ENCODE measurements around the gene ARHGEF19.

DNA sequence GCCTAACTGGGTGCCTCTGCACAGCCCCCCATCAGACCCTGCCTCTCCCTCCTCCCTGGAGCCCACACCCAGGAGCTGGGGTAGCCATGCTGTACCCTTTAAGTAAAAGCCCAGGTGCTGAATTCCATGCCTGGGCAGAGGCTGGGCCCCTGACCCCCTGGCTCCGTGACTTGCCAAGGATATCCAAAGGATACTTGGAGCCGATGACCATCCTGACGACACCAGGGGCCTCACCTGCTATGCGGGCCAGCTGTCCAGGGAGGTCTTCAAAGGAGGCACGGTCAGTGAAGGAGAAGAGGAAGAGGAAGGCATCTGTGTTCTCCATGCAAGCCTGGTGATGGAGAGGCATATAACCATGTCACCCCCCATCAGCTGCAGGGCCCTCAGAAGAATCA lies 19.9 kb upstream of the ARHGEF19 start:
- TF ChIP-seq, protein P1, sequence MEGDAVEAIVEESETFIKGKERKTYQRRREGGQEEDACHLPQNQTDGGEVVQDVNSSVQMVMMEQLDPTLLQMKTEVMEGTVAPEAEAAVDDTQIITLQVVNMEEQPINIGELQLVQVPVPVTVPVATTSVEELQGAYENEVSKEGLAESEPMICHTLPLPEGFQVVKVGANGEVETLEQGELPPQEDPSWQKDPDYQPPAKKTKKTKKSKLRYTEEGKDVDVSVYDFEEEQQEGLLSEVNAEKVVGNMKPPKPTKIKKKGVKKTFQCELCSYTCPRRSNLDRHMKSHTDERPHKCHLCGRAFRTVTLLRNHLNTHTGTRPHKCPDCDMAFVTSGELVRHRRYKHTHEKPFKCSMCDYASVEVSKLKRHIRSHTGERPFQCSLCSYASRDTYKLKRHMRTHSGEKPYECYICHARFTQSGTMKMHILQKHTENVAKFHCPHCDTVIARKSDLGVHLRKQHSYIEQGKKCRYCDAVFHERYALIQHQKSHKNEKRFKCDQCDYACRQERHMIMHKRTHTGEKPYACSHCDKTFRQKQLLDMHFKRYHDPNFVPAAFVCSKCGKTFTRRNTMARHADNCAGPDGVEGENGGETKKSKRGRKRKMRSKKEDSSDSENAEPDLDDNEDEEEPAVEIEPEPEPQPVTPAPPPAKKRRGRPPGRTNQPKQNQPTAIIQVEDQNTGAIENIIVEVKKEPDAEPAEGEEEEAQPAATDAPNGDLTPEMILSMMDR (IDR thresholded peaks at IDR 0.05) = no peak
- no peak for TF ChIP-seq POLR2A (IDR thresholded peaks at IDR 0.05)

Data from testis (tissue), 2 donors.